Posterior cingulate gyrus (tissue), 11 donors: ENCODE data around the gene TGFBR3L.
"Not testable (repeated sequence)": the region's sequence is repeated elsewhere in the genome, so short reads cannot be mapped to it uniquely, and the experiment has no call there.

Source experiments
- DNase-seq, 10 donors: peaks; one replicate each; pipeline versions ENCODE4 v3.0.0 to v3.0.0-alpha.2; 2020 to 2021; ENCODE audit warnings: mixed read lengths in 3 of 10
- intact Hi-C: fragments of 100-400 bp; cut with DNase I; formaldehyde crosslinking; loops from one replicate; pipeline ENCODE4 v1.15.1; 2023

Gene TGFBR3L

GRCh38 chr19:7879111-7879807, 35.4 kb upstream of the TGFBR3L start:
- intact Hi-C loops = no loop called here
- DNase-seq = peak in 1 of 10 donors; percentile 75

- intact Hi-C loops = no loop called here
- peak in 1 of 10 donors; percentile 67 for DNase-seq
These were observed 34.8 kb upstream of the TGFBR3L start for GRCh38 chr19:7879836-7880235.

DNA sequence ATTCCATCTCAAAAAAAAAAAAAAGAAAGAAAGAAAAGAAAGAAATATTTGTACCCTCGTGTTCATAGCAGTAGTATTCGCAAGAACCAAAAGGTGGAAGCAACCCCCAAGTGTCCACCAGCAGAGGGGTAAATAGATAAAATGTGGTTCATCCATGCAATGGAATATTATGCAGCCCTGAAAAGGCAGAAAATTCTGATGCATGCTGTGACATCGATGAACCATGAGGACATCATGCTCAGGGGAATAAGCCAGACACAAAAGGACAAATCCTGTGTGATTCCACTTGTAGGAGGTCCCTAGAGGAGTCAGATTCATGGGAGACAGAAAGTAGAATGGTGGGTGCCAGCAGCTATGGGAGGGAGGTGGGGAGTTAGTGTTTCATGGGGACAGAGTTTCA, 32.7 kb upstream of the TGFBR3L start:
- no peak for DNase-seq
- intact Hi-C loops = no loop called here

- DNase-seq = no peak
- intact Hi-C loops = no loop called here
These were observed 31.5 kb upstream of the TGFBR3L start for GRCh38 chr19:7883105-7883504.

- intact Hi-C loops = no loop called here
- DNase-seq = no peak
These were observed 30.6 kb upstream of the TGFBR3L start for GRCh38 chr19:7883796-7884570.

GRCh38 chr19:7885818-7886217, 28.8 kb upstream of the TGFBR3L start:
- no peak for DNase-seq
- intact Hi-C loops = no loop called here

DNA sequence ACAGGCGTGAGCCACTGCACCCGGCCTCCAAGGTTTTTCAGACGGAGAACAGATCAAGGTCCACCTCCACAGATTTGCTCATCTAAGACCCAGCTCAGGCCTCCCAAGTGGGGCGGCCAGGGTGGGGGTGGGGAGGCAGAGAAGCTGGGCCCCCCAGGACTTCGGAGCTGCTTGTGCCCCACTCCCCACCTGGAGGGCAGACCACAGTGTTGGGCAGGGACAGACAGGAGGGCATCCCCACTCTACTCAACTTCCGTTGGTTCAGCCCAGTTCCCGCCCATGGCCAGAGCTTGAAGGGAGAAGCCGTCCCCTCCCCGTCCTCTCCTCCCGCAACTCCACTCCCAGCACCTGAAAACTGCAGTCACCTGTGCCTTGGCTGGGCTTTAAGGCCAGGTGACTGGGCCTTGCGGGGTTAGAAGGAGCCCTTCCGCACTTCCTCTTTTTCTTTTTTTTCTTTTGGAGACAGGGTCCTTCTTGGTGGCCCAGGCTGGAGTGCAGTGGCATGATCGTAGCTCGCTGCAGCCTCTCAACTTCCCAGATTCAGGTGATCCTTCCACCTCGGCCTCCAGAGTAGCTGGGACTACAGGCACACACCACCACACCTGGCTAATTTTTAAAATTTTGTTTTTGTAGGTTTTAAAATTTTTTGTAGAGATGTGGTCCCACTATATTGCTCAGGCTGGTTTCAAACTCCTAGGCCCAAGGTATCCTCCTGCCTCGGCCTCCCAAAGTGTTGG, 27.1 kb upstream of the TGFBR3L start:
- no peak for DNase-seq
- intact Hi-C loops = no loop called here

DNA sequence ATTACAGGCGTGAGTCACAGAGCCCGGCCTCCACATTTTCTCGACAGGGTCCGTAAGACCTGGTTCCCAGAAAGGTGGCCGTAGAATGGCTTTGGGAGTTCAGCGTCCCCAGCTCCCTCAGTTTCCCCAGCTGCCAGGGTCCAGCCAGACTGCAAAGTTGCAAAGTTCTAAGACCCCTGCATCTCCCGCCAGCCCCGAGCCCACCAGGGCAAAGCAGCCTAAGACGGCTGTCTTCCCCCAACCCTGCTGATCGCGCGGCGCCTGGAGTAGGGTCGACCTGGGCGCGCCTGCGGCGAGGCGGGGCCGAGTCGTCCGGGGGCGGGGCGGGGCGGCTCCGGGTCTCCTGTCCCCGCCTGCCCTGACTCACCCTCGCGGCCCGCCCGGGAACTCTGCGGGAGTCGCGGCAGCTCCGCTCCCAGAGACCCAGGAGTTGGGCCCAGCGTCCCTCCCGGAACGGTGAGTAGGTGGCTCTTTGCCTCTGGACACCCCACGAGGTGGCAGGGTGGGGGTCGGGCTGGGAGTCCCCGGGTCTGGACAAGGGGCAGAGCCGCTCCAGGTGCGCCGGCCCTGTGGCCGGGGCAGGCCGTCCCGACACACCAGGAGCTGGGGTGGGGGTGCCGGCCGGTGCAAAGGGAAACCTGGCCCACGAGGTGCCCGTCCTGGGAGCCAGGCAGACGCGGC, 26.3 kb upstream of the TGFBR3L start, which contains the start of gene LRRC8E:
LRRC8E (plus strand) TSS at position 366 of the 681 bp plus-strand sequence. CDS start 7,094 bp downstream, outside the sequence.
- DNase-seq = peak in 1 of 10 donors; percentile 68
- intact Hi-C loops = no loop called here

DNA sequence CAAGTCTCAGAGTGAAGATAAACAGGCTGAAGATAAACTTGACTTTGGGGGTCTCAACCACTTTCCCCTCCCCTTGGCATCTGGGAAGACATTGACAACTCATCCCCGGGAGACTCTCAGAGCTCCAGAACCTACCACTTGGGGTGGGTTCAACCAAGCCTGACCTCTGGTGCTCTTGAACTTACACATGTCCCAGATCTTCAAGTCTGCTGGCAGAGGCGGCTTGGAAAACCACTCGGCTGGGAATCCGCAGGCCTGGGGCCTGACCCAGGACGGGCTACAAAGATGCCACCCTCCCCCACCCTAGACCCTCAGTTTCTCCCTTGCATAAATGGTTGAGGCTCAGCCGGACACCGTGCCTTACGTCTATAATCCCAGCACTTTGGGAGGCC, 25.8 kb upstream of the TGFBR3L start:
- intact Hi-C loops = no loop called here
- DNase-seq = no peak

- intact Hi-C loops, DNase-seq: not testable (repeated sequence)
These were observed 21.1 kb upstream of the TGFBR3L start for GRCh38 chr19:7893362-7894101.

- no peak for DNase-seq
- intact Hi-C loops = no loop called here
These were observed 19.9 kb upstream of the TGFBR3L start for GRCh38 chr19:7894612-7895309.

DNA sequence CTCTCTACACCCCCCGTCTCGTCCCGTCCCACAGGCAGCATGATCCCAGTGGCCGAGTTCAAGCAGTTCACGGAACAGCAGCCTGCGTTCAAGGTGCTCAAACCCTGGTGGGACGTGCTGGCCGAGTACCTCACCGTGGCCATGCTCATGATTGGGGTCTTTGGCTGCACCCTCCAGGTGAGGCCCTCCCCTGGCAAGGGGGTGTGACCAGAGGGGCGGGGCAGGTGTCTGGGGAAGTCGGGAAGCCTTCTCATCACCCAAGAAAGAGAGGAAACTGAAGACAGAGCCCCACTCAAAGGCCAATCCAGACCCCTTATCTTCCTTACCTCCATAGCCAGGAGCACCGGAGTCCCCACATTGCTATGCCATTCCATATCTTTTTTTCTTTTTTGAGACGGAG, 19.1 kb upstream of the TGFBR3L start:
- intact Hi-C loops = no loop called here
- DNase-seq = no peak

DNA sequence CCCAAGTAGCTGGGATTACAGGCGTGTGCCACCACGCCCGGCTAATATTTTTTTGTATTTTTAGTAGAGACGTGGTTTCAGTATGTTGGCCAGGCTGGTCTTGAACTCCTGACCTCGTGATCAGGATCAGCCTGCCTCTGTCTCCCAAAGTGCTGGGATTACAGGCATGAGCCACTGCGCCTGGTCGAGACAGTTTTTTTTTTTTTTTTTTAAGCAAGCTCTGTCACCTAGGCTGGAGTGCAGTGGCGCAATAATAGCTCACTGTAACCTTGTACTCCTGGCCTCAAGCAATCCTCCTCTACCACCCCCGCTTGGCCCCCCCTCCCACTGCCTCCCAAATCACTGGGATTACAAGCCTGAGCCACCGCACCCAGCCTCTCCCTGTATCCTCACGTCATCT, 17.3 kb upstream of the TGFBR3L start:
- intact Hi-C loops = no loop called here
- no peak for DNase-seq

DNA sequence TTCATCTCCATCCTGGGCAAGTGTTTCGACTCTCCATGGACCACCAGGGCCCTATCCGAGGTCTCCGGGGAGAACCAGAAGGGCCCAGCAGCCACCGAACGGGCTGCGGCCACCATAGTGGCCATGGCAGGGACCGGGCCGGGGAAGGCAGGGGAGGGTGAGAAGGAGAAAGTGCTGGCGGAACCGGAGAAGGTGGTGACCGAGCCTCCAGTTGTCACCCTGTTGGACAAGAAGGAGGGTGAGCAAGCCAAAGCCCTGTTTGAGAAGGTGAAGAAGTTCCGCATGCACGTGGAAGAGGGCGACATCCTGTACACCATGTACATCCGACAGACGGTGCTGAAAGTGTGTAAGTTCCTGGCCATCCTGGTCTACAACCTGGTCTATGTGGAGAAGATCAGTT, 15.7 kb upstream of the TGFBR3L start:
- no peak for DNase-seq
- intact Hi-C loops = no loop called here

- no peak for DNase-seq
- intact Hi-C loops = no loop called here
These were observed 14.8 kb upstream of the TGFBR3L start for GRCh38 chr19:7899751-7900378.

GRCh38 chr19:7900401-7900870, 14.2 kb upstream of the TGFBR3L start:
- intact Hi-C loops = no loop called here
- DNase-seq = no peak

DNA sequence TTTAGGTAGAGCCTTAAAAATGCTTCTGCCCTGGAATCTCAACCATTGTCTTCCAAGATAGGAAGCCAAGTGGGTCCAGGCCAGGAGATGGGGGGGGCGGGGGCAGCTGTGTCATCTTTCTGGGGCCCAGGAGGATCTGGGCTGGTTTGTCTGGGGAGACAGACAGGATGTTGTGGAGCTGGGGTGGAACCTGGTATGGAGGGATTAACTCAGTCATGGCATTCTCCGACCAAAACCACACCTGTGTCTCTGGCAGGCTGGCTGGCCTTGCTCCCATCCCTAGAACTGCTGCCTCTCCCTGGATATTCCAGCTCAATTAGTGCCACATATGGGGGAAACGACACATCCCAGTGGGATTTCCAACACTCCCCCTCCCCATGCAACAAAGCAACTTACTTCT, 13.7 kb upstream of the TGFBR3L start:
- DNase-seq = no peak

DNA sequence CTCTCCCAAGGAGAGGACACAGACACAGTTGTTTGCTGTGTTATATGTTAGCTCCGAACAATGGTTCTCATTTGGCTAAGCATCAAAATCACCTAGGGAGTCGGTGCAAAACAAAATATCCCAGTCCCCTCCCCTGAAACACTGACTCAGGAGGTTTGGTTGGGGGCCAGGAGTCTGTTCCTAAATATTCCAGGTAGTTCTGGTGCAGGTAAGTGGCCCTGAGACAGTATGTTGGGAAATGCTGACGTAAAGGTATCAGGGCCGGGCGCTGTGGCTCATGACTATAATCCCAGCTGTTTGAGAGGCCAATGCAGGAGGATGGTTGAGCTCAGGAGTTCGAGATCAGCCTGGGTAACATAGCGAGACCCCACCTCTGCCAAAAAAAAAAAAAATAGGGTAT, 13.3 kb upstream of the TGFBR3L start:
- intact Hi-C loops = no loop called here
- DNase-seq = no peak

More for the DNA sequence above, 13.7 kb upstream of the TGFBR3L start:
- intact Hi-C loops = no loop called here

- DNase-seq = peak in 1 of 10 donors; percentile 83
- intact Hi-C loops = no loop called here
These were observed 11.8 kb upstream of the TGFBR3L start for GRCh38 chr19:7902796-7903243.
